ENCODE data around the gene ASB4.
"Not testable (repeated sequence)": the region's sequence is repeated elsewhere in the genome, so short reads cannot be mapped to it uniquely, and the experiment has no call there.

The ASB4 gene, protein sequence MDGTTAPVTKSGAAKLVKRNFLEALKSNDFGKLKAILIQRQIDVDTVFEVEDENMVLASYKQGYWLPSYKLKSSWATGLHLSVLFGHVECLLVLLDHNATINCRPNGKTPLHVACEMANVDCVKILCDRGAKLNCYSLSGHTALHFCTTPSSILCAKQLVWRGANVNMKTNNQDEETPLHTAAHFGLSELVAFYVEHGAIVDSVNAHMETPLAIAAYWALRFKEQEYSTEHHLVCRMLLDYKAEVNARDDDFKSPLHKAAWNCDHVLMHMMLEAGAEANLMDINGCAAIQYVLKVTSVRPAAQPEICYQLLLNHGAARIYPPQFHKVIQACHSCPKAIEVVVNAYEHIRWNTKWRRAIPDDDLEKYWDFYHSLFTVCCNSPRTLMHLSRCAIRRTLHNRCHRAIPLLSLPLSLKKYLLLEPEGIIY

DNA sequence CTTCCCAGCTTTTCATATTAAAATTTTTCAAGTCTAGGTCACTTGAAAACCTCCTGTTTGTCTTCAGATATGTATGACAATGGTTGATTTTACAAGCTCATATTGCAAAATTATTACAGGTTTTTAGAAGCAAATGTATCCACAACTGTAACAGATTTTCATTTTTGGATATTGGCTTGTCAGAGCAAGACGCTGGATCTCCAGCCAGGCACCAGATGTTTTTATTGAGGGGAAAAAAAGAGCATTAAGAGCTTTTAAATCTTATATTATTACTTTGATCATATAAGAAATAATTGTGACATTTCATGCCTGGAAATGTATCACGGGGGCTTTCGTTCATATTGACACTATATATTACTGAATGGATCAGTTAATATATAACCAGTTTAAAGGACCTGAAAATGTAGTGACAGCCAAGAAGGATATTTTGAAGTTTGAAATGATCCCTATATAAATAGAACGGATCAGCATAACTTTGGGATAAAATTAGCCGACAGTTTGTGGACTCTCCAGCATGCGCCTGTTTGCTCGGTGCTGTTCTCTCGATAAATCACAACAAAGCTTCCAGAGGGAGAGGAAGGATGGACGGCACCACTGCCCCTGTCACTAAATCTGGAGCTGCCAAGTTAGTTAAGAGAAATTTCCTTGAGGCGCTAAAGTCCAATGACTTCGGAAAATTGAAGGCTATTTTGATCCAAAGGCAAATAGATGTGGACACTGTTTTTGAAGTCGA lies at the start of gene ASB4:
Gene ASB4 (plus strand): TSS at position 553 of the 733 bp plus-strand sequence. CDS start 29 bp downstream, at position 582.
- DNase-seq (ENCODE audit: low spot score): no peak

DNA sequence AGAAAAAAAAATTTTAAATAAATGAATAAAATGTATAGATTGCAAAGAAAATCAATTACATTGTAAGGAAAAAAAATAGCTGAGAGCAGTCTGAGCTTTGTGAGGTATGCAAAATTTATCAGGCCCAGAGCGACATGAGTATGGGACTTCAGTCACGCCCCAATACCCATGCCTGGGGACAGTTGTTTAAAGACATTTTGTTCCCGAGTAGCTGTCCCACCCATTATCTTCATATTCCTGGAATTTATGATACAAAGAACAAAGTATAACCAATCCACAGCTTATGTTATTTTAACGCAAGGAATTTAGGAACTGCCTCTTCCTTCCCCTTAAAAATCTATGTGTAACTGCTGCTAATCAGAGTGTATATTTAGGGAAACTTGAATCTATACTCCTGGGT lies 49.3 kb upstream of the ASB4 start:
- DNase-seq (ENCODE audit: low spot score): no peak

DNA sequence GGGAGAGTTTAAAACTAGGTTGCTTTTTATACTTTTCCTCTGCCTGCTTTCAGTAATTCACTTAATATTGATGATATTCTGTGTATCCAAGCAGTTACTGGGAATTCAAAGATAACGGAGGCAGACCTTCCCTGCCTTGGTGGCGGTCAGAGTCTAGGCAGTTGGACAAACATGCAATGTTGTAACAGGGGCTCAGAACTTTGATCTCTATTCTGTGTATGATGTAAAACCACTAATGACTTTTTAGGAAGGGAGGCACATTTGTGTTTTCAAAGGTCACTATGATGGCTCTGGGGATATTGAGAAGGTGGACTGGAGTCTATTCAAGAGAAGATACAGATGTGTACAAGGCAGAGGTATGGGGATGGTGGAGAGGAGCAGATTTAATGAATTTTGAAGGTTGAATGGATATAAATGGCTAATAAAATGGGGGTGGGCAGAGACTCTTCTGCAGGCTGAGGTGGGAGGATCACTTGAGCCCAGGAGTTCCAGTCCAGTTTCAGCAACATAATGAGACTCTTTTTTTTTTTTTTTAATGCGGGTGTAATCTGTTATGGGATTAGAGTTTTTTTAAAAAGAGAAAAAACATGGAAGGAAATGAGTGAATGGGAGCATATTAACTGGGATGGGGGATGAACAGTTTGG lies 45.2 kb upstream of the ASB4 start:
- DNase-seq (ENCODE audit: low spot score): no peak

DNA sequence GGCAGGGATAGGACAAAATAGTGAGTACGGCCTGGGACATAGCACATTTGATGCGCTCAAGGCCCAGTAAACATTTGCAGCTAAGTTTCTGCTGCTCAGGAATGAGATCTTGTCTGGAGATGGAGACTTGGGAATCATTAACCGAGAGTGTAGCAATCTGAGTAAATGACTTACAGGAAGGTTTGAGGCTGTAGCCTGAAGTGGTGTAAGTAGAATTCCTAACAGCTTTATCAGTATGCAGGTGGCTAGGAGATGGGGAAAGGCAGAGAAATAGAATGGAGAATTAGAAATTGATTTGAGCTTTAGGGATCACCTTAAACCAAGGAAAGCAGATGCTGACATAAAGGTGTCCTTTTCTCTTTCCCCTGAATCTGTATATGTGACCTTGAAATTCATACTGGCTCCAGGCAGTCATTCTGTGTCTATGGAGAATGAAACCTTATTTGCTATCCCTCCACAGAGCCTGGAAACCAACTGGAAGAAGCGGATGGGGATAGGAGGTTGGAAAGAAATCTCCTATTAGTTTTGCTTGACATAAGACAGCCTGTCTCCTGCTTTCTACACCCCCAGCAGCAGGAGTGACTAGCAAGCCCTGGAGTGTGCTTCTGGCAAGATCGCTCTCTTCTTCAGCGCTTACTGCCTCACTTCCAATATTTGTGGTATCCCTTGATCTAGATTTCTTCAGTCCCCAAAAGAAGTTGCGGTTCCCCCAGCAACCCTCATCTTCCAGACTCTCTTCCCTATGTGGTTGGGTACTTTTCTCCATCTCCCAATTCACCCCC lies 44.5 kb upstream of the ASB4 start:
- no peak for DNase-seq (ENCODE audit: low spot score)

DNA sequence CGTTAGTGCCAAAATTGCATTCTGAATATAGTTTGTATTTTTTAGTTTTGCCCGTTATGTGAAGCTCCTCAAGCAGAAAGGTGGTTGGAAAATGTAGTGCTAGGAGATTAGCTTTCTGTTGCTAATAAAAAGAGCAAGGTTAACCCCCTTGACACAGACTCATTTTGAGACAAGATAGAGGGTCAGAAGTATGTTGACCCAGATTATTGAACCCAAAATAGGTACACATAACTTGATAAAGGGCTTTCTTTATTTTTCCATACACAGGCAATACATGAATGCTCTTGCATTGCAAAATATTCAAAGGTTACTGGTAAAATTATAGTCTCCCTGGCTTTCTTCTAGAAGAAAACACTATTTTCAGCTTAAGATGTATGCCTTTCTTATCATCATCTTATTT lies 40.9 kb upstream of the ASB4 start:
- DNase-seq (ENCODE audit: low spot score): no peak

DNA sequence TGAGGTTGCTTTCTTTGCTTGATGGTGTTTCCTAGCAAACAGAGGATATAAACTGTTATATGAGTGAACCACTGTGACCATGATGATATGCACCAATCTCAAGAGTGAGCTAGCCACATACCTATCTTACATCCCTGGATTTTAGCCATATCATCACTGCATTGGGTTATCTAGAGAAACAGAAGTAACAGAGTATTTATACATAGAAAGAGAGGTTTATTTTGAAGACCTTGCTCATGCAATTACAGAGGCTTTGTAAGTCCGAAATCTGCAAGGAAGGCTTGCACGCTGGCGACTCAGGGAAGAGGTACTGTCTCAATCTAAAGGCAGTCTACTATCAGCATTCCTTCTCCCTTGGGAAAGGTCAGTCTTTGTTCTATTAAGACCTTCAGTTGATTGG lies 39.1 kb upstream of the ASB4 start:
- DNase-seq (ENCODE audit: low spot score): no peak

DNA sequence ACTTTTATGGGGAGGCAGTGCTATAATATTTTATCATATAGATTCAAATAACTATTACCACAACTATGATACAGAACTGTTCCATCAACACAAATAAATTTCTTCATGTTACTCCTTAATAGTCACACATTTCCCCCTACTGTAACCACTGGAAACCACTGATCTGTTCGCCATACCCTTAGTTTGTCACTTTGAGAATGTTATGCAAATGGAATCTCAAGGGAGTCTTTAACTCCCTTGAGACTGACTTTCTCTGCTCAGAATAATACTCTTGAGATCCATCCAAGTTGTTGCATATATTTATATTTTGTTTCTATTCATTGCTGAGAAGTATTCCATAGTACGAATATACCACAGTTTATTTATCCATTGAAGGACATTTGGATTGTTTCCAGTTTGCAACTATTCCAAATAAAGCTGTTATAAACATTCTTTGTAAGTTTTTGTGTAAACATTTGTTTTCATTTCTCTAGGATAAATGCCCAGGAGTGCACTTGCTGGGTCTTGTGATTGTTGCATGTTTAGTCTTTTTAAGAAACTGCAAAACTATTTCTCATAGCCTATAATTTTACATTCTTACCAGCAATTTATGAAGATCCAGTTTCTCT lies 31.2 kb upstream of the ASB4 start:
- no peak for DNase-seq (ENCODE audit: low spot score)

DNA sequence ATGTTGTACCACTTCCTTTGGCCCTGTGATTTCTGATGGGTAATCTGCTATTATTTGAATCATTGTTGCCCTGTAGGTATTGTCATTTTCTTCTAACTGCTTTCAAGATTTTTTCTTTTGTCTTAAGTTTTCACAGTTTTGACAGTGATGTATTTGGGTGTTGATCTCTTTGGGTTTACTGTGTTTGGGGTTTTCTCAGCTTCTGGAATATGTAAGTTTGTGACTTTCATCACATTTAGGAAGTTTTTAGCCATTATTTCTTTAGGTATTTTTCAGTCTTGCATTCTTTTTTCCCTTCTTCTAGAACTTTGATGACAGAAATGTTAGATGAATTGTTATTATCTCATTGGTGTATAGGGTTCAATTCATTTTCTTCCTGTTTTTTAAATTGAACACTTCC lies 27.8 kb upstream of the ASB4 start:
- no peak for DNase-seq (ENCODE audit: low spot score)

DNA sequence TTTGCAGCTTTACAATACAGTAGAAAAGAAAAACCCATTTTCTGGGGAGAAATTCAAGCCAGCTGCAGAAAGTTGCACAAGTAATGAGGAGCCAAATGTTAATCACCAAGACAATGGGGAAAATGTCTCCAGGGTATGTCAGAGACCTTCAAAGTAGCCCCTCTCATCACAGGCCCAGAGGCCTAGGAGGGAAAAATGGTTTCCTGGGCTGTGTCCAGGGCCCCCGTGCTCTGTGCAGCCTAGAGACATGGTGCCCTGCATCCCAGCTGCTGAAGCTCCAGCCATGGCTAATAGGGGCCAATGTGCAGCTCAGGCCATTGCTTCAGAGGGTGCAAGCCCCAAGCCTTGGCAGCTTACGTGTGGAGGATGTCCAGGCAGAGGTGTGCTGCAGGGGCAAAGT lies 25.1 kb upstream of the ASB4 start:
- not testable (repeated sequence) for DNase-seq (ENCODE audit: low spot score)

DNA sequence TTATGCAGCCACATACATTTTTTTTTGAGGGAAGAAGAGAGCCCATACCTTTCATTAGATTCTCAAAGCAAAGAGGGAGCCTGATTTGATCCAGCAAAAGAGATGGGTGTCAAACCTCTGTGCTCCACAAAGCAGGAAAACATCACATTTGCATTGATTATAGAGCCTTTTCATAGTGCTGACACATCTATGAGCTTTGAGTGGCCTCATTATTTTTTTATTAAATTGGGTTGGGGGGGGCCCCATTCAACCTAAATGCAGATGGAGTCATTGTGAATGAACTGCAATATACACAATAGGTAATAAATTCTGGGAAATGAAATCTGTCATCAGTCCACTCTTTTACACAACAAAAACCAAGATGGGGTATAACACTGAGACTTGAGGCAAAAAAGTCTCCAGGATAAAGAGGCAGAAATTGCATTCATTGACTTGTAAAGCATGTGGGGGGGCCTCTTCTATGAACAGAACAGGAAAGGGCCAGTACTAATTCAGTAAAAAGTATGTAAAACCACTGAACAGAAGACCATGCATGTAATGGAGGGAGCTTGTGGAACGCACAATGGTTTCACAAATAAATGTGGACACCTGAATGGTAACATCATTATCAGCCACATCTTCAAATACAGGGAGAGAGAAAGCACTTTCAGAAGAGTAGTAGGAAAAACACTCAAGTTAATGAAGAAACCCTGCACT lies 17.7 kb upstream of the ASB4 start:
- DNase-seq (ENCODE audit: low spot score): no peak

DNA sequence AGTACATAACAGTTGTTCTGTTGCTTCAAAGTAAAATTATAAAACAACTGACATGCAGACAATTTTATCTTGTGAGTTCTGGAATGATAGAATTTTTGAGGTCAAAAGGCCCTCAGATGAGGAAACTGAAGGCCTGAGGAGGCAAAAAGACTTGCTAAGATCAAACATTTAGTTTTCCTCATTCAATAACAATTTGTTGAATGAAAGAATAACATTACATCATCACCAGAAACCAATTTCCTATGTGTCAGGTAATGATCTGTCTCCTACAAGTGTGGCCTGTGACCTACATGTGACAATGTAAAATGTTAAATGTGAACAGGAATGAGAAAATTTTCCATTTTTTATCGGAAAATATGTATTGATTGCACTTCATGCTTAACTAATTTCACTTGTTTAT lies 16.6 kb upstream of the ASB4 start:
- no peak for DNase-seq (ENCODE audit: low spot score)

DNA sequence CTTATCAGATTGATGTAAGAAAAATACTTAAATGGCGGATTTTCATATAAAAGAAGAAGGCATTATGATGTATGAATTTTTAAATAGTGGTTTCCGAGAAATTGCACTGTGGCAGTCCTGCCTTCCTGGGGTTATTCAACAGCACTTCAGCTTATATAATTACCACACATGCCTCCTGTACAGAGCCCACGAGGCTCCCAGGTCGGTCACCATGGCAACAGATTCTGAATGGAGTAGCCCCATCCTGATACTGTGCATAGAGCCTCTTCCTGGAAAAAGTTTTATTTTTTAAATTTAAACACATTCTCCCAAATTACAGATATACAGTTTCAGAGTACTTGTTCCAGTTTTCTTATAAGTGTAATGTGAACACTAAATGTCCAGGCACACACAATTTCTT lies 15.9 kb upstream of the ASB4 start:
- DNase-seq (ENCODE audit: low spot score): no peak

DNA sequence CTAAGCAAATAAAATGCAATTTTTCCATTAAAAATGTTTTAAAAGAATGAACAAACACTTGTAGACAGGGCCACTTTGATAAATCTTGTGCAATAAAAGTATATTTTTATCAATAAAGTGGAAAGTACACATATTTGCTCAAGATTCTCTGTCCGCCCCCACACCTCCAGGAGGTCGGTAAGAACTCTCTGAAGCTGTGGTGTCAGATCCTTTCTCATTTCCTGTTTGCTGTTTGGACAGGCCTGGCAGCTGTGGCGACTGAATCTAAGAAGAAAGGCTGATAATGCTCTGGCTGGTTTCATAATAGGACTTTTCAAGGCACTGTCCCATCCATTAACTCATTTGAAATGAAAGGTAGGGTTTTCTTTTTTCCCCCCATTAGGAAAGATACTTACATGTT lies 15.3 kb upstream of the ASB4 start:
- no peak for DNase-seq (ENCODE audit: low spot score)

DNA sequence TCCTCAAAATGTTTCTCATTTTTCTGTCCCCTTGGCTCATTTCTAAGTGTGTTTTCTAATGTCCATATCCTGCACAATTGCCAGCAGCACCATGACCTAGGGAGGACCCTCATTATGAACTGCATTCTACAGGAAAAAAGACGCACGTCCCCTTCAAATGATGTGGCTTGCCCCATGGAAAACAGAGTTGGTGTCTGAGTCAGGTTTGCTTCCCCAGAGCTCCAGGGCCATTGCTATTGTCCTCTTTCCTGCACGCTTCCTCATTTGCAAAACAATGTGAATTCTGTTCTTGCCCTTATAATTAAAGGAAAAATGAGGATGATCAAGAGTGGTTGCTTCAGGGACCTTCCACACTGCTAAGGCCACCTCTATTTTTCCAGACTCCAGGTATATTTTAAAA lies 14.7 kb upstream of the ASB4 start:
- no peak for DNase-seq (ENCODE audit: low spot score)

DNA sequence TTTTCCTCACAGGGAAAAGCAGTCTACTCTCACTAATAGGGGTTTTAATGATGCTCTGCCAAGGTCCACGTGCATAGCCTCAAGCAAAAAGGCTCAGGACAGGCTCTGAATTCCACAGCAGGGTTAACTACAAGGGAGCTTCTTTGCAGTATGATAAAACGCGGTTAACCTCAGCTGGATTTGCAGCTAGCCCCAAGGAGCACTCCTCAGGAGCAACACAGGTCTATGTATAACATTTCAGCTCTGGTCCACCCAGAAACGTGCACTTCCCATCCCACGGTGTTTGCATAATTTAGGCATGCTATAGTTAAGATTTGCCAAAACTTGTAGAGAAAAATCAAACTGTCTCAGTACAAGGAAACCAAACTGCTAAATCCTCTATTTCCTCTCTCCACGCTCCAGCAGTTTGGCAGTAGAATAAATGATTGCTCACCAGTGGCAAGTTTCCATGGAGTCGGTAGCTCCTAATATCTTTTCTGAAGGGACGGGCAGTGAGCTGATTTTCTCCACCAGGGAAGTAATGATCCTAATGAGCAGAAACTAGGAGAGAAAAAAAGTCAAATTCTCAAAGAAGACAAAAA lies 13.1 kb upstream of the ASB4 start:
- DNase-seq (ENCODE audit: low spot score): no peak

DNA sequence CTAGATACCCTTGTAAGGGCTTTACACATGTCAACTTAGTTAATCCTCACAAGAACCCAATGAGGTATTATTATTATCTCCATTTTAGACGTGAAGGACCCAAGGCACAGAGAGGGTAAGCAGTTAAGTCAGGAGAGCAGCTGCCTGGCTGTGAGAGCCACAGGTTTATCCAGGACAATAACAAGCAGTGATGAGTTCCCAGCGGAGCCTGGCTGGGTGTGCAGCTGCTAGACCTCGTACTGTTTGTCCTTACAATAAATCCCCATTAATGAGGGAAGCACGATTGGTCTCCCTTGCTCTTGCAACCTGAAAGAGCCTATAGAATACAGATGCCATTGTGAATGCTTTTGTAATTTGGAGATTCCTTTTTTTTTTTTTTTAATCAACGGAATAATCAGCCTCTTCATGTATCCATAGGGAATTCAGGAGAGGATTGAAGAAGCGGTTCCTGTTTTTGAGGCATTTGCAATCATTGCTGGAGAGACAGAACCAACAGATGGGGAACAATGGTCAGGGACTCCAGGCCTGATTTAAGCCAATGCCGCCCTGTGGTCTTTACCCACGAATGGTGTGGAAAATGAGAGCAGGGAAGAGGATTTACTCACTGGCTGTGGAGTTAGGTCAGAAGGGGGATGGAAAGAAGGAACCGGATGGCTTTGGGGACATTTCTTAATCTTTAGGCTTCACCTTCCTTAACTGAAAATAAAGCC lies 12.3 kb upstream of the ASB4 start:
- no peak for DNase-seq (ENCODE audit: low spot score)

DNA sequence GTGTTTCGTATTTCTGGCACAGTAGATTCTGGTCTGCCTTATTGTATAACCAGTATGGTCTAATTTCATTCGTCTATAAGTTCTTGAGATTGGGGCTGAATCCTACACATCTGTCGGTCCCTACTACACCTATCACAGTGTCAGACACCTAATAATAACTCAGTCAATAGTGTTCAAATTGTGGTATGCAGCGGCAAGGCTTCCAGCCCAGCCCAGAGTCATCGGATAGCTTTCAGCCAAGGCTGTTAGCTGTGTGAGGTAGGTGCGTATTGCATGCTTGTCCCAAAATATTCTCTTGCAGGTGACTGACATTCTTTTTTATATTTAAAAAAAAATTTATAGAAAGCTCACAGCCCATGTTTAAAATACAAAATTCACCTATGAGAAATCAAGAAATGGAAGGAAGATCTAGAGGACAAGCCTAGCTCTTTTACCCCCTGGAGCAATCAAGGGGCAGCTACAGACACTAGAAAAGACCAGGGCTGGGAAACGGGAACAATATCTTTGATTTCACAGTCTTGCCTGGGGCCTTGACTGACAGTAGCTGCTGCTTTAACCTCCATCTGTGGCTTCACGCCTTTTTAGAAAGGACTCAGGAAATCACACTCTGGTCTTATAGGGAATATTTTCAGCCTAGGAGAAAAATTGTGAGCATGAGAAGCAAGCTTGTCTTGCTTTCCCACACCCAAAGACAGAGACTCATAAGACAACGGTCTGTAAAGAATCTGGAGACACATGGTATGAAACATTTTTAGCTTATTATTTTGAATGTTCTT lies 9.5 kb upstream of the ASB4 start:
- DNase-seq (ENCODE audit: low spot score): no peak

DNA sequence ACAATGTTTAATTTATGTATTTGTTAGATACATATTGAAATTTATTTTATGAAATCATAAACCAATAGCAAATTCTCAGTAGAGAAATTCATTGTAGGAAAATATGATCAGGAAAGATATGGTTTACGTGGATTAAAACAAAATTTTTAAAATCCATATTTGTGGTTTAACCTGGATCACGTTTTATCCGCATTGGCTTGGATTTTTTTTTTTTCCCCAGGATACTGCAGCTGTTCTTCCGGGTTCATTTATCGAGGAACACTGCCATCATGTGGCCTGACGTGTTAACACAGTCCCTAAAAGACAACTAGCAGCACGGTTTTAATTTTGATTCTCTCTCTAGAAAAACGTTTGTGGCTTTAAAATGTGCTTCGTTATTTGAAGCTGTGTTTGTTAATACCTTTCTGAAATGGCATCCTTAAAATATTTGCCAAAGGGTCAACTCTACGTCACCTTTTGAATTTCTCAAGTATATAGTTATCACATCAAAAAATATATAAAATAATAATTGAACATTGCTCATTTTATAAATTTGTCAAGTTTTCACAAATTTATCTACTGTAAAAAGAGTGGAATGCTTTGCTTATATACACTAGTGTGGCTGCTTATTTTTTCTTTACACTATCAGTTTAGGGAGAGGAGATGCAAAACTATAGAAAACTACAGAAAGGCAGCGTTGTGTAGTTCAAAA lies 8.7 kb upstream of the ASB4 start:
- DNase-seq (ENCODE audit: low spot score): peak; percentile 46
